Loucy (cell line): Measurements from ENCODE around the gene FAXC.

ENCODE experiments used
- H2AFZ ChIP-seq: fragments of 200-600 bp; sonication (generic); 2 replicates; pipeline ENCODE4 v1.6.0; 2016; ENCODE audit warnings: antibody characterized with exemption, mild to moderate bottlenecking, low read length, moderate library complexity
- H3F3A ChIP-seq: fragments of 200-600 bp; 2 replicates; pipeline ENCODE4 v1.6.0; 2016; ENCODE audit warnings: antibody characterized with exemption, low read depth, mild to moderate bottlenecking
- H3K27me3 ChIP-seq: fragments of 200-600 bp; sonication (generic); 2 replicates; pipeline ENCODE4 v1.6.1; 2014; ENCODE audit warnings: low read length, mild to moderate bottlenecking; ENCODE audit not compliant: insufficient read depth, poor library complexity, severe bottlenecking
- H3K36me3 ChIP-seq: fragments of 200-600 bp; sonication (generic); 2 replicates; pipeline ENCODE4 v1.6.1; 2016; ENCODE audit warnings: low read length; ENCODE audit not compliant: insufficient read depth
- H3K4me1 ChIP-seq: fragments of 200-600 bp; sonication (generic); 2 replicates; pipeline ENCODE4 v1.5.1; 2014; ENCODE audit warnings: low read length, mild to moderate bottlenecking; ENCODE audit not compliant: insufficient read depth, poor library complexity, severe bottlenecking
- H3K4me2 ChIP-seq: fragments of 200-600 bp; sonication (generic); 2 replicates; pipeline ENCODE4 v1.6.0; 2014; ENCODE audit warnings: antibody characterized with exemption, low read length, low read depth, mild to moderate bottlenecking; ENCODE audit not compliant: poor library complexity, severe bottlenecking
- H3K4me3 ChIP-seq: fragments of 200-600 bp; sonication (generic); 2 replicates; pipeline ENCODE4 v1.5.1; 2014; ENCODE audit warnings: low read length, mild to moderate bottlenecking, mixed read lengths; ENCODE audit not compliant: poor library complexity, severe bottlenecking
- H3K79me2 ChIP-seq: fragments of 200-600 bp; sonication (generic); 2 replicates; pipeline ENCODE4 v1.6.1; 2014; ENCODE audit warnings: low read length; ENCODE audit not compliant: insufficient read depth
- H3K9ac ChIP-seq: fragments of 200-600 bp; sonication (generic); 2 replicates; pipeline ENCODE4 v1.6.0; 2014; ENCODE audit warnings: mild to moderate bottlenecking, low read depth, low read length, moderate library complexity; ENCODE audit not compliant: poor library complexity, severe bottlenecking
- H3K9me2 ChIP-seq: fragments of 200-600 bp; sonication (generic); replicated peaks from 2 replicates; pipeline ENCODE4 v1.6.1; 2016; ENCODE audit warnings: low read depth, low read length, mixed read lengths
- H3K9me3 ChIP-seq: fragments of 200-600 bp; sonication (generic); 2 replicates; pipeline ENCODE4 v1.6.1; 2014; ENCODE audit warnings: mild to moderate bottlenecking, antibody characterized with exemption, low read length, low read depth; ENCODE audit not compliant: insufficient read depth
- H4K20me1 ChIP-seq: fragments of 200-600 bp; sonication (generic); 2 replicates; pipeline ENCODE4 v1.6.0; 2014; ENCODE audit warnings: antibody characterized with exemption, low read length, mild to moderate bottlenecking; ENCODE audit not compliant: insufficient read depth, poor library complexity, severe bottlenecking
- EZH2phosphoT487 ChIP-seq: fragments of 200-600 bp; IDR thresholded peaks from 2 replicates; pipeline ENCODE4 v1.6.1; 2018; ENCODE audit warnings: antibody characterized with exemption, mild to moderate bottlenecking, moderate library complexity, borderline replicate concordance
- TF ChIP-seq, protein P1 (sequence below): fragments of 200-600 bp; sonication (generic); conservative IDR thresholded peaks from 2 replicates; pipeline ENCODE4 v1.5.1; 2014; ENCODE audit warnings: mild to moderate bottlenecking, antibody characterized with exemption, low read length

FAXC gene

GRCh38 chr6:99333068-99333467, 16.4 kb downstream of the FAXC start:
- H3K4me2 ChIP-seq, result no peak overlapping the region

DNA sequence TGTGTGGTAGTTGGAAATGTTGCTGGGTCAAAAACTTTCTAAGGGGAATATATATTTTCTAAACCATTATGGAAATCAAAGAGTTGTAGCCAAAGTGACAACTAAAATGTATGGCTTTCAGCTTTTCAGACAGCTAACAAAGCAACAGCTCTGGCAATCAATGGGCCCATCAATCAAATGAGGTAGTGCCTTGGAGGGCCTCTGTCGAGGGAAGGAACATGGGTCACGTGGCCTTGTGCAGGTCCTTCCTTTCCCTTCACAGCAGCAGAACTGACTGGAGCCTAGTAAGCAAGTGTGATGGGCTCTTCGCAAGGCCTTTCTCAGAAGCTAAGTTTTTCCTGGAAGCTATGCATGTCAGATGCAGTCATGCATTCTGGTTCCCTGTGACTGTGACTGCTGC, 17.9 kb downstream of the FAXC start:
- no peak overlapping the region for H3K9ac ChIP-seq
- H3K36me3 ChIP-seq, result no peaks in the 10 kb centered on the region
- H4K20me1 ChIP-seq, result no peaks in the 10 kb centered on the region
- no peaks in the 10 kb centered on the region for H3K27me3 ChIP-seq
- no peaks in the 10 kb centered on the region for H3K79me2 ChIP-seq
- no peak for TF ChIP-seq EZH2phosphoT487
- TF ChIP-seq, protein P1, sequence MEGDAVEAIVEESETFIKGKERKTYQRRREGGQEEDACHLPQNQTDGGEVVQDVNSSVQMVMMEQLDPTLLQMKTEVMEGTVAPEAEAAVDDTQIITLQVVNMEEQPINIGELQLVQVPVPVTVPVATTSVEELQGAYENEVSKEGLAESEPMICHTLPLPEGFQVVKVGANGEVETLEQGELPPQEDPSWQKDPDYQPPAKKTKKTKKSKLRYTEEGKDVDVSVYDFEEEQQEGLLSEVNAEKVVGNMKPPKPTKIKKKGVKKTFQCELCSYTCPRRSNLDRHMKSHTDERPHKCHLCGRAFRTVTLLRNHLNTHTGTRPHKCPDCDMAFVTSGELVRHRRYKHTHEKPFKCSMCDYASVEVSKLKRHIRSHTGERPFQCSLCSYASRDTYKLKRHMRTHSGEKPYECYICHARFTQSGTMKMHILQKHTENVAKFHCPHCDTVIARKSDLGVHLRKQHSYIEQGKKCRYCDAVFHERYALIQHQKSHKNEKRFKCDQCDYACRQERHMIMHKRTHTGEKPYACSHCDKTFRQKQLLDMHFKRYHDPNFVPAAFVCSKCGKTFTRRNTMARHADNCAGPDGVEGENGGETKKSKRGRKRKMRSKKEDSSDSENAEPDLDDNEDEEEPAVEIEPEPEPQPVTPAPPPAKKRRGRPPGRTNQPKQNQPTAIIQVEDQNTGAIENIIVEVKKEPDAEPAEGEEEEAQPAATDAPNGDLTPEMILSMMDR, result no peak
- H3F3A ChIP-seq, result no peaks in the 10 kb centered on the region
- no peak overlapping the region for H3K4me3 ChIP-seq
- no peaks in the 10 kb centered on the region for H3K4me1 ChIP-seq
- no peak overlapping the region for H3K4me2 ChIP-seq
- no peaks in the 10 kb centered on the region for H3K9me3 ChIP-seq
- H3K9me2 ChIP-seq, result no peaks in the 10 kb centered on the region
- no peak overlapping the region; the same call in 1 of the 2 replicates for H2AFZ ChIP-seq

More at GRCh38 chr6:99333068-99333467, 16.4 kb downstream of the FAXC start:
- H3K36me3 ChIP-seq, result no peaks in the 10 kb centered on the region
- H3K27me3 ChIP-seq, result no peaks in the 10 kb centered on the region
- TF ChIP-seq, protein P1, result no peak
- TF ChIP-seq EZH2phosphoT487, result no peak
- H4K20me1 ChIP-seq, result no peaks in the 10 kb centered on the region
- H2AFZ ChIP-seq, result no peak overlapping the region
- no peaks in the 10 kb centered on the region for H3K4me1 ChIP-seq
- H3K79me2 ChIP-seq, result no peaks in the 10 kb centered on the region
- no peaks in the 10 kb centered on the region for H3K9me3 ChIP-seq
- no peak overlapping the region for H3K4me3 ChIP-seq
- H3F3A ChIP-seq, result no peaks in the 10 kb centered on the region
- H3K9ac ChIP-seq, result no peak overlapping the region
- no peaks in the 10 kb centered on the region for H3K9me2 ChIP-seq

DNA sequence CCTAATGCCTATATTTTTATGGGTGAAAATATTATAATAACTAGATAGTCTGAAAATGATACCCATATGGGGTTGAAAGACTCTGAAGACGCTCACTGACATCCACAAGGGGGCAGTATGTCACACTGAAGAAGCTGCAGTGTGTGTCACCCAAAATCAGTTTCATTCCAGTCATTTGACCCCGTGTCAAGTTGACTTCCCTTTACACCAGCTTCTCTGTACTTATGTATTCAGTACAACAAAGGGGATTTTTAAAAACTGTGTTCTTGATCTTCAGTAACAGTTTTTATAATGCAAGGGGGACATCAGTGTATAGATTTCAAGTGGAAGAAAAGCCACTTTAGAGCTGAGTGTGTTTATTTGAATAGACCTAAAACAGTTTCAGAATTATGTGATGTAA, 19.3 kb downstream of the FAXC start:
- no peaks in the 10 kb centered on the region for H3K9me2 ChIP-seq
- no peaks in the 10 kb centered on the region for H3F3A ChIP-seq
- H4K20me1 ChIP-seq, result no peaks in the 10 kb centered on the region
- H3K79me2 ChIP-seq, result no peaks in the 10 kb centered on the region
- no peaks in the 10 kb centered on the region for H3K4me1 ChIP-seq
- H3K9ac ChIP-seq, result no peak overlapping the region
- H3K27me3 ChIP-seq, result no peaks in the 10 kb centered on the region
- H3K9me3 ChIP-seq, result no peaks in the 10 kb centered on the region
- peak overlapping the region; percentile 7; the same call in 1 of the 2 replicates for H2AFZ ChIP-seq
- H3K36me3 ChIP-seq, result no peaks in the 10 kb centered on the region
- H3K4me3 ChIP-seq, result no peak overlapping the region
- TF ChIP-seq, protein P1, result peak; percentile 80
- TF ChIP-seq EZH2phosphoT487, result no peak
- peak overlapping the region; percentile 20 for H3K4me2 ChIP-seq
